Activated CD4-positive, alpha-beta T cell treated with anti-CD3 and anti-CD28 coated beads, Interleukin-2, amount 50 U/mL, for 24 hours (primary cell): Measurements from ENCODE around the gene GDF7.

Source experiments
- DNase-seq, 2 donors: peaks; one replicate each; pipeline ENCODE4 v3.0.0-alpha.2; 2020; ENCODE audit warnings: low read depth in 1 of 2, low spot score in 1 of 2

GDF7 gene

GRCh38 chr2:20627712-20628380 lies 39.1 kb upstream of the GDF7 start:
- DNase-seq, result no peak

- no peak for DNase-seq
These were observed 37.8 kb upstream of the GDF7 start for GRCh38 chr2:20629181-20629580.

DNA sequence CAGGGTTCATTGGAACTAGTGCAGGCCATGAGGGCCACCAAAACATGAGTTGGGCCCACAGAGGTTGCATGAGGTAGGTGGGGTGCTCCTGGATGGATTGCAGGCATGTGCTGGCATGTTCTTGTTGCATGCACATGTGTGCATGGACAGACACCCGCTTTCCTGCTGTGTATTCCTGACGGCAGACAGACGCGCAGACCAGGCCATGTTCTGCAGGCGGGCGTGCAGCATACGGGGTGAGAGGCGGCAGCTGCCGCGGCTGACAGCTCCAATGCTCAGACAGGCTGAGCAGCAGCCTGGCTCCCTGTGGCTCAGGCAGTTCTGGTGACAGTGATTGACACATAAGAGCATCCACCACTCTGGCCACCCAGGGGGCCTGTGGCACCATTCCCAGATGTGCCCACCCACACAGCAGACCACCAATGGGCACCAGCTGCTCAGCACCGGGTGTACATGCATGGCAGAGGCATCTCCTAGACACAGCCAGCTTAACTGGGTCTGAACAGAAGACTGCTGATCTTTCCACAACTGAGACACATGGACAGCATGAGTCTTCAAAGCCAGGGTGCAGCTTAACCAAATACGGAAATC lies 37.3 kb upstream of the GDF7 start:
- no peak for DNase-seq

GRCh38 chr2:20630967-20631366 lies 36.0 kb upstream of the GDF7 start:
- DNase-seq, result no peak

GRCh38 chr2:20631617-20632307 lies 35.2 kb upstream of the GDF7 start:
- no peak for DNase-seq

GRCh38 chr2:20632446-20632990 lies 34.4 kb upstream of the GDF7 start:
- DNase-seq, result no peak

DNA sequence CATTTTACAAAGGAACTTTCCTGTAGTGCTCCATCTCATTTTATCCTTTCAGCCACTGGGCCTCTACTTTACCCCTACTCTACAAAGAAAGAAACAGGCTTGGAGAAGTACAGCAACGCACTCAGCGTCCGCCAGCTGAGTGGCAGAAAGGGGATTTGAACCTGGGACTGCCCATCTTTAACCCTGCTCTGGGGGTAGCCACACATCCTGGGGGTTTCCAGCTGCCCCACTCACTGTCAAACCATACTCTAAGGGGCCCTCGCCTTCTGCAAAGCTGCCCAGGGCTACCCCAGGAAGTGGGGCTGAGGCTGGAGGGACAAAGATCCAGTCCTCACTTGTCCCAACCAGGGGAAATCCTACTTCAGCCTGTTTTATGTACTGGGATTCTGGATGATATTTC lies 33.9 kb upstream of the GDF7 start:
- DNase-seq, result no peak

DNA sequence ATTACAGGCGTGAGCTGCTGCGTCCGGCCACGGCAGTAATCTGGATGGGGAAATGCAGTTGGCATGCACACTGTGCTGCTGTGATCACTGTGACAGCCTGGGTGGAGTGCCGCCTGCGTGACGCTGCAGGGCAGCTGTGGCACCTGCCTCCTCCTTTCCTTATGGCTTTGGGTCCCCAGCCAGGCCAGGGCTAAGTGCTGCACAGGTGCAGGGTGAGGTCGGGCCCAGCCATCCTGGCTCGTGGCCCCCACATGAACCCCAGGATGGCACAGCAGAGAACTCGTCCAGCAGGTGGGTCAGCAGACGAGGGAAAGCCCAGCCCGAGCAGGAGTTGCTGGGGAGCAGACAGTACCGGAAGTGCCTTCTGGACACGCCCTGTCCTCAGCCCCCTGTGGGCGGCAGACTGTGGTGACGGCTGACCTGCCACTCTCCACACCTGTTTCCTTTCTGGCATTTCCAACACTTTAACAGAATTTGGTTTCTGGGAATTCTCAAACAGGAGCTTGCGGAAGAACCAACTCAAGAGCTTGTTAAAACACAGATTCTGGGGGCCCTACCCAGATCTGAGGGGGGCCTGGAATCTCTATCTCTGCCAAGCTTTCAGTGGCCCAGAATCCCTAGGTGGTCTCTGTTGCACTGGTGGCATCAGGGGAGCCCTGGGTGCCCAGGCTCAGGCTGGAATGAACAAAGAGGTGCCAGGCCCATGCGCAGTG lies 33.0 kb upstream of the GDF7 start:
- DNase-seq, result no peak

GRCh38 chr2:20634507-20635112 lies 32.3 kb upstream of the GDF7 start:
- DNase-seq, result no peak

DNA sequence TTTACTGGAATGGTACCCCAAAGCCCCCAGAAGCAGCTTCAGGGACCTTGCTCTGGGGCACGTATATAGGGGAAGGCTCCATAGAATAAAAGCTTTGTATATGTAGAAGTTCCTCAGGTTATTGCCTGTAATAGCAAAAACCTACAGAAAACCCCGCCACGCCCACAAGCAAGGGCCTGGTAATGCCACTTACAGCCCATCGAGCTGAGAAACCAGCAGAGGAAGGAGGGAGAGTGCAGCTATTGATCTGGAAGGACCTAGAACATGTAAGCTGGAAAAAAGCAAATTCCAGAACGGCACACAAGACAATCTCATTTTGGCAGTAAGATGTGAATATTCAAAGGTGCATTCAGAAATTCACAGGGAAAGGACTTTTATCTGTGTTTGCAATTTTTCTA lies 31.8 kb upstream of the GDF7 start:
- DNase-seq, result no peak

GRCh38 chr2:20635675-20636584 lies 31.0 kb upstream of the GDF7 start:
- DNase-seq, result peak in 1 of 2 donors; percentile 12

DNA sequence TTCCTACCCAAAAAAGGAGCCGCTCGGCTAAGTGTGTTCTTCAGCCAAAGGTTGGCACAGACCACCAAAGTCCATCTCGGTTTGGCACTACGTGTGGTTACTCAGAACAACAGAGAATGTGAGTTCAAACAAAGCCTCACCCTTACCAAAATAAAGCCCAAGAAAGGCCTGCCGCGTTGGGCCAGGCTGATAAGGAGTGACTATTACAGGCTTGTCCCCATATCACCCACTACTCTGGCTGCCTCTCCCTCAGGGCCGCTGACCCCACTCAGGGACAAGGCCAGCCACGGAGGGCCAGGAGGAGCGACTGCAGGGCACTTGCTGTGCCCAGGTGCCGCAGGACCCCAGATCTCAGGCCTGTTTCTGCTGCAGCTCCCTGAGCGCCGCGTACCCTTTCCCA lies 29.8 kb upstream of the GDF7 start:
- no peak for DNase-seq

- DNase-seq, result no peak
These were observed 28.9 kb upstream of the GDF7 start for GRCh38 chr2:20638014-20638413.

- no peak for DNase-seq
These were observed 28.1 kb upstream of the GDF7 start for GRCh38 chr2:20638646-20639430.

- DNase-seq, result no peak
These were observed 26.4 kb upstream of the GDF7 start for GRCh38 chr2:20640411-20641122.

DNA sequence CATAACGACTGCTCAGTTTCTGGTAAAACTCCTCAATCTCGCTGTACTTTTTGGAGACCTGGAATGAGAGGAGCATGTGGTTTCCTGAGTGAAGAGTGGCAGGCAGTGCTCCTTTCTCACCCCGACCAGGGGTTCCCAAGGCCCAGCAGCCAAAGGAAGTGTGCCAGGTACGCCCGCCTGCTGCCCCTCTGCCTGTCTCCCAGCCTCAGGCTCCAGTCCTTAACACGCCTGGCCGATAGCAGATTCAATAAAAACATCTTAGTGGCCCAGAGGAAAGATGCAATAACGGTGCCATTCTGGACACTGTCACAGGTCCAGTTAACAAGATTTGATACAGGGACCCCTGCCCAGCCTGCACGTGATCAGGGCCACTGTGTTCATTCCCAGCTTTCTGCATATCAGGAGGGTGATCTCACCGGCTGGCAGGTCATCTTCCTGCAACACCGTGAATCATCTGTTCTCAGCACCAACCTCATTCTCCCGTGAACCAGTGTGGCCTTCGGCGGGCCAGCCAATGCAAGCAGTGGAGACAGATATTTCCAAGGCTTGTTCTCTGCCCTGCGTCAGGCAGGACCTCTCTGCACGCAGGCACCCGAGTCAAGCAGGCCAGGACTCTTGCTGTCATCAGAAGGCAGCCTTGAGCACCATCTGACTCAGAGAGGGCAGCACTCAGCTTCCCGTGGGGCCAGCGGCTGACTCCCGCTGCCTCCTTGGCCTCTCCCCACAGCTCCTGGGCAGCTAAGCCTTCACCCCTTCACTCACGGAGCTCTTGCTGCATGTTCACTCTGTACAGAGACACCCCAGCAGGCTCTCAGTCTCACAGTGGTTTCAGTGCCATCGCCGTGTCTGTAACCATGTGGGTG lies 25.6 kb upstream of the GDF7 start:
- no peak for DNase-seq

DNA sequence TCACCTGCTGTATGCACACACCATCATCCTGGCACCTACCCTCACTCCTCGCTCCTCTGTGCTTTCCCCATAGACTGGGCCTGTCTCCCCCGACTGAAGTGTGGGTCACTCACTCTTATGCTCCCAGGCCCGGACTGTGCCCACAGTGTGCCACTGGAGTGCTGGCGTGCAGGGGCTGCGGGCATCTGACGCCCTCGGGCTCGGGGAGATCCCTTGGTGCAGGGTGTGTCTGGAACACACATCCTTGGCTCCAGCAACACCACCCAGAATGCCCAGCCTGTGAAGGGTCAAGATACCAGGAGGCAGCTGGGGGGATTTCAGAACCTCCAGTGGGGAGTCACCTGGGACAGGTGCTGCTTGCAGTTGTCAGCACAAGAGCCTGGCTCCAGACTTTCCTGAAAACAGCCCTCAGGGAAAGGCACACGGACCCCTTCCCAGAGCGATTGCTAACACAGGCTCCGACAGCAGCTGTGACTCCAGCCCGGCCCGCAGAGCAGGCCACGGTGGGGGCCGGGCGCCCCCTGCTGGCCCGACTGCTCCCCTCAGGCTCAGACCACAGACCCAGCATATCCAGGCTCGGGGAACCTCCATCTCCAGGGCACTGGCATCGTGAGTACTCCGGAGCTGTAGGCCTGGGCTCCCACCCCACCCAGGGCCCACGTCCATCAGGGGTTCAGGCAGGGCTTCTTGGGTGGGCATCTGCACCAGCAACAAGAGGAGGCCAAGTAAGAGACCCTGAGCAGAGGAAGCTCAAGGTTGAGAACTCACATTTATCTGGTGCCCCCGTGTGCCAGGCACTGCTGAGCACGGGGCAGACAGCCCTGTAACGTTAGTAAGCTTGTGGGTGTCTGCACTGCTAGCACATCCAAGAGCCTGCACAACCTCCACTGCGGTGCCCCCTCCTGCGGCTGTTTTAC lies 24.6 kb upstream of the GDF7 start:
- DNase-seq, result peak; percentile 52 to 62
